HCT116 (cell line): ENCODE data around the gene PDE8A. TPM values are rescaled to one million over a fixed set of nuclear protein-coding genes. Genes with fewer than 3 reads are reported as not detected.

Source experiments
- total RNA-seq: library from RNA; stranded (reverse); gene quantifications from one replicate; pipeline ENCODE4 v1.2.1, GENCODE V29; 2021; ENCODE audit not compliant: unreplicated experiment

Gene PDE8A
- total RNA-seq, 1 experiment from 2014 or later: 37.8 TPM

Other genes starting within 250 kb of the PDE8A start
- gene ZNF592, start 233.3 kb upstream of the PDE8A start, total RNA-seq: 26.4 TPM
- gene ALPK3, start 164.5 kb upstream of the PDE8A start, total RNA-seq: 2.0 TPM
- not detected for gene SLC28A1, start 97.2 kb upstream of the PDE8A start, total RNA-seq